ENCODE data around the gene HLX.

The HLX gene

DNA sequence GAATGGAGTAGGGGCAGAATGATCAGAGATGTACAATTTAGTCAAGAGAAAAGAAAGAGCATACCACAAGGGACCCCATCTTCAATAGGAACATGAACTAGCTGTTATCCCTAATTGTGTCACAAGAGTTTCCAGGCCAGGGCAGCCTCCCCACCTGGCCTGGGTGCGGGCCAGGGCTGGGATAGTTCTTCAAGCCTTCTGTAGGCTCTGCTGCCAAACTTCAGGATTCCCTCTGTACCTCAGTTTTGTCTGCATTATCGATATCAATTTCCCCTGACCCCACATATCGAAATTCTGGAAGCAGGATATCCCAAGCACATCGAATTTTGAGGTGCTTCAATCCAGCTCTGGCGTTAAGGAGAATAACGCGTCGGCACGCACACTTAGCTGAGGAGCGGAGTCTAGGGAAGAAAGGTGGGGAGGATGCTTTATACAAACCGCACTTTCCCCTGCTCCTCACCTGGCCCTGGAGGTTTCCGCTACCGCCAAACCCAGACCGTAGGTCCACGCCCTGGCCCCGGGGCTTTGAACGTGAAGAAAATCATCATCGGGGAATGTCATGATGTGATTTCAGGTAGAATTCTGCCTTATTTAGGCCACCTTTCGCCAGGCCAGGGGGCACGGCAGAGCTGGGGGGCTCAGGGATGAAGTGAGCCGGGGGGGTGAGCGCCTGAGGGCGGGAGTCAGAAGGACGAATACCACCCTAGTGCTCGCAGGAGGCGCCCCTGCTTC is 7.4 kb downstream of the HLX start:
- TF ChIP-seq, protein P1, sequence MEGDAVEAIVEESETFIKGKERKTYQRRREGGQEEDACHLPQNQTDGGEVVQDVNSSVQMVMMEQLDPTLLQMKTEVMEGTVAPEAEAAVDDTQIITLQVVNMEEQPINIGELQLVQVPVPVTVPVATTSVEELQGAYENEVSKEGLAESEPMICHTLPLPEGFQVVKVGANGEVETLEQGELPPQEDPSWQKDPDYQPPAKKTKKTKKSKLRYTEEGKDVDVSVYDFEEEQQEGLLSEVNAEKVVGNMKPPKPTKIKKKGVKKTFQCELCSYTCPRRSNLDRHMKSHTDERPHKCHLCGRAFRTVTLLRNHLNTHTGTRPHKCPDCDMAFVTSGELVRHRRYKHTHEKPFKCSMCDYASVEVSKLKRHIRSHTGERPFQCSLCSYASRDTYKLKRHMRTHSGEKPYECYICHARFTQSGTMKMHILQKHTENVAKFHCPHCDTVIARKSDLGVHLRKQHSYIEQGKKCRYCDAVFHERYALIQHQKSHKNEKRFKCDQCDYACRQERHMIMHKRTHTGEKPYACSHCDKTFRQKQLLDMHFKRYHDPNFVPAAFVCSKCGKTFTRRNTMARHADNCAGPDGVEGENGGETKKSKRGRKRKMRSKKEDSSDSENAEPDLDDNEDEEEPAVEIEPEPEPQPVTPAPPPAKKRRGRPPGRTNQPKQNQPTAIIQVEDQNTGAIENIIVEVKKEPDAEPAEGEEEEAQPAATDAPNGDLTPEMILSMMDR (conservative IDR thresholded peaks at IDR 0.05; ENCODE audit: low read depth): no peak
- ChIA-PET CTCF (interaction anchor here (0.6 kb wide), 1 partner anchor 901 kb away, joined by 3 read pairs; no protein-coding TSS in a partner anchor), POLR2A (ENCODE audit: low non-redundant PET) (no interaction called here)
- no peak overlapping the region for H3K27ac ChIP-seq
- no peak for DNase-seq (ENCODE audit: low spot score)

DNA sequence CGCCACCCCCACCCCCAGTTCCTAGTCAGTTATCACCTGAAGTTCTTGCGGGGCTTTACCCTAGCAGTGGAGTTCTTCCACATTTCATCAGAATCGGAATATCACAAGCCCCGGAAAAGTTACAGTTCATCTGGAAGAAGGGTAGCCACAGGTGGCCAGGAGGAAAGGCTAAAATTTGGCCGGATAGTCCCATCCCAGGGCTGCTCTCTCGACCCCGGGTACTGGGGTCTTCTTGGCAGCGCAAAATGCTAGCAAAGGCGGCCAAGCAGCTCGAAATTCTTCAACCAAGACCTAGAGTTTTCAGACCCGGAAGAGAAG is 7.9 kb downstream of the HLX start:
- TF ChIP-seq, protein P1 (conservative IDR thresholded peaks at IDR 0.05; ENCODE audit: low read depth): no peak
- H3K27ac ChIP-seq: no peak overlapping the region
- no peak for DNase-seq (ENCODE audit: low spot score)
- POLR2A ChIA-PET (ENCODE audit: low non-redundant PET): no interaction called here
- CTCF ChIA-PET: no interaction called here

DNA sequence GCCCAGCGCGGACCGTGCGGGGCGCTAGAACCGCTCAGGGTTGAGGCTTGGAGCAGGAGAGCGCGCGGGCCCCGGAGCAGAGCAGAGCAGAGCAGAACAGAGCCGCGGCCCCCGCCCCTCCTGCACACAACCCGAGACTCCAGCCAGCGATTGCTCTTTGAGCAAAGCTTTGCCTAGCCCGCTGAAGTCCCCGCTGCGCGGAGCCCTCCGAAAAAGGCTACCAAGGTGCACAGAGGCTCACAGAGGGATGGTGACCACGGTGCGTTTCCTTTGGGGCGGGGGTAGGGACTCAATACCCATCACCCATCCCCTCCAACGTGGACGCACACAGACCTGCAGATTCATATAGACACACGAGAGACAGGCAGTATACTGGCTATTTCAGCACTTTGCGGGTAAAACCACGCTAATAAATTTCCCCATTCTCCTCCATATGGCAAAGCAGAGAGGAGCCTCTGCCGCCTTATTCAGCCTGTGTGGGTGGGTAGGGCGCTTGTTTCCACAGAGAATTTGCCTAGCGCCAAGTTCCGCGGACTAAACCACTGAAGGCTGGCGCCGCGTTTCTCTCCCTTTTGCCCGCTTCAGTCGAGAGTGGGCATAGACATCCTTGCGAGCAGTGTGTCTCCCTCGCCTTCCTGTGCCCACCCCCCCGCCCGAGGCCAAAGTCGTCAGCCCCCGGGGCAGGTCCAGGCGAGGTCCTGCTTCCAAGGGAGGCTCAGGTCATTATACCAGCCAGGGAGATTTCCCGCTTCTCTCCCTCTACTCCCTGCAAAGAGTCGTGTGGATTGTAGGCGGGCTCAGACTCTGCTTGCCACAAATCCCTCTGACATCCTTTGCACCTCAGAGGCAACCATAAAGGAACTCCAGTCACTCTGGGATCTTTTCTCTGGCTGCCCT is 8.5 kb downstream of the HLX start:
- CTCF ChIA-PET: no interaction called here

DNA sequence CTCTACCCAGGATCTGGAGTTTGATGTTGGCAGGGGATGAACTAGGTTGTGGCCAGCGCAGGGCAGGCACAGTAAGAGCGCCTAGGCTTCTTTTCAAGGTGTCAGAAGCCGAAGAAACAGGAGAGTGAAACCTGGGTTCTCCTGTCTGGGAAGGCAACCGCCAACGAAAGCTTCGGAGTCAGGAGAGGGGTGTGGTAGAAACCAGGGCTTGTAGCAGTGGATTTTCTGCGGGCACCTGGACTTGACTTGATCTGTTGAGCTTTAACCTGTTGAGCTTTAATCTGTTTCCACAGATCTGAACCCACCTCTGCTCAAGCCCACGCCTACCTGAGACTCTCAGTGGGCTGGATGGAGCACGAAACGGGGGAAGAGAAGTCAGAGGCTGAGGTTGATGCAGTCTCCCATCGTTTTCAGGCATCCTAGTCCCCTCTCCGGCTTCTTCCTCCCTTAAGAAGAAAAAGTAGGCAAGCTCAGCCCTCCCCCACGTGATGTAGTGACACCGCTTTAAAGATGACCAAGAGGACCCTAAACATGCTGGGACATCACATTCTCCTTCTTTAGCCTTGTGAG is 9.3 kb downstream of the HLX start:
- DNase-seq (ENCODE audit: low spot score): no peak
- no peak overlapping the region for H3K27ac ChIP-seq
- POLR2A ChIA-PET (ENCODE audit: low non-redundant PET): no interaction called here
- TF ChIP-seq, protein P1 (conservative IDR thresholded peaks at IDR 0.05; ENCODE audit: low read depth): no peak
- CTCF ChIA-PET: interaction anchor here (0.6 to 1.0 kb wide), 2 partner anchors 113 to 547 kb away, joined by 3 read pairs; no protein-coding TSS in a partner anchor

More for the DNA sequence above, 8.5 kb downstream of the HLX start:
- H3K27ac ChIP-seq: no peak overlapping the region
- POLR2A ChIA-PET (ENCODE audit: low non-redundant PET): no interaction called here
- DNase-seq (ENCODE audit: low spot score): no peak
- TF ChIP-seq, protein P1 (conservative IDR thresholded peaks at IDR 0.05; ENCODE audit: low read depth): no peak

DNA sequence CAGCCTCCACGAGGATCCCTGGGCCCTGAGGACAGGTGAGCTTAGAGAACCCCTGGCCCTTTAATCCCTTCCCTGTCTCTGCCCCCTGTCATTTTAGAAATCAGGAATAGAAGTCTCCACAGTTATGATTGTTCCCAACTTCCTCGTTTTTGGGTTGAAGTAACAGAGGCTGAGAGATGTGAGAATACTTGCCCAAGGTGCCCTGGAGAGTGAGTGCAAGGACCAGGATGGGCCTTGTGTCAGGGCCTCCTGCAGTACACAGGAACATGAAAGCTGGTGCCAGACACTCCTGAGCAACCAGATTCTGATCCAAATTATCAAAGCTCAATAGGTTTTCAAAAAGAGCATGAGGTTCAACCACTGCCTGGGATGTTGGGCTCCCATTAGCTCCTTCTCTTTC is 10.1 kb downstream of the HLX start:
- ChIA-PET POLR2A (ENCODE audit: low non-redundant PET) (no interaction called here), CTCF (interaction anchor here (1.0 kb wide), 1 partner anchor 546 kb away, joined by 3 read pairs; no protein-coding TSS in a partner anchor)
- TF ChIP-seq, protein P1 (conservative IDR thresholded peaks at IDR 0.05; ENCODE audit: low read depth): no peak
- no peak overlapping the region for H3K27ac ChIP-seq
- no peak for DNase-seq (ENCODE audit: low spot score)

DNA sequence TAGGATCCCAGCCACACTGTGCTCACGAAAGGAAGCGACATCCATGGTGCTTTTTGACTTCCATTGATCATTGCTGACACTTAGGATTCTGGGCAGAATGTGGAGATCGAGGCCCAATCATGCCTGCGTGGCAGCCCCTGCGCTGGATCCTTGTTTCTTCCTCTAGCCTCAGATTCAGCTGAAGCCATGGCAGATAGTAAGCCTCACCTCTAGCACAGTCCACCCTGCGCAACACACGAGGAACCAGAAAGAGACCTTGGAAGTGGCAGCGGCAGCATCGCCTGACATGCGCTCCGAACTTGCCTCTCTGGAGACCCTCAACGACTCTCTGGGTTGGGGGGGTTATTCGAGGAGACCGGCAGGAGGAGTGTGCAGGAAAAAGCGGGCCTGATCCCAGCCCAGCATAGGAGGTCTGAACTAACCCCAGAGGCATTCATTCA is 10.6 kb downstream of the HLX start:
- TF ChIP-seq, protein P1 (conservative IDR thresholded peaks at IDR 0.05; ENCODE audit: low read depth): no peak
- ChIA-PET POLR2A (ENCODE audit: low non-redundant PET) (no interaction called here), CTCF (interaction anchor here (0.6 kb wide), 1 partner anchor 553 kb away, joined by 3 read pairs; no protein-coding TSS in a partner anchor)
- no peak overlapping the region for H3K27ac ChIP-seq
- DNase-seq (ENCODE audit: low spot score): no peak
